Spleen (tissue), 7 donors: ENCODE data around the gene DYDC2.

Source experiments
- CTCF ChIP-seq, 11 experiments: fragments of 200-600 bp in 7 of 11; fragments of 450-650 bp in 4 of 11; sonication (generic) in 4 of 11; IDR thresholded peaks in 8 of 11; conservative IDR thresholded peaks in 3 of 11; 1 replicate in 7 of 11; 2 replicates in 4 of 11; pipeline versions ENCODE4 v1.4.0 to v1.8.0; 2016 to 2021; ENCODE audit warnings: antibody characterized with exemption in 11 of 11, inconsistent platforms in 4 of 11, mild to moderate bottlenecking in 1 of 11
- POLR2A ChIP-seq, 3 donors: fragments of 450-650 bp; IDR thresholded peaks; one replicate each; pipeline ENCODE4 v1.5.1; 2017; ENCODE audit warnings: antibody characterized with exemption in 3 of 3, mild to moderate bottlenecking in 1 of 3
- donor health status: DM: no; HTN: no; CAD: no; lungs with moderate emphysema.
- donor health status: DM: no; HTN: no; CAD: no.
- donor health status: DM: no; HTN: no; CAD: no.

- no peak for TF ChIP-seq CTCF (IDR thresholded peaks at IDR 0.05 in 8 of 11, conservative IDR thresholded peaks at IDR 0.05 in 3 of 11)
- TF ChIP-seq POLR2A (IDR thresholded peaks at IDR 0.05), result no peak
Observed at GRCh38 chr10:80406204-80406603, 49.6 kb downstream of the DYDC2 start.
